Esophagus muscularis mucosa (tissue), 4 donors: ENCODE measurements around the gene WDFY2. TPM values are rescaled to one million over a fixed set of nuclear protein-coding genes. Genes with fewer than 3 reads are reported as not detected.

ENCODE experiments used
- DNase-seq: peaks from one replicate; pipeline ENCODE4 v3.0.0-alpha.2; 2017; ENCODE audit errors: extremely low spot score
- H3K27ac ChIP-seq, 4 donors: fragments of 200-600 bp; sonication (generic); replicated peaks in 1 of 4; 1 replicate in 3 of 4; 2 replicates in 1 of 4; pipeline ENCODE4 v1.5.1; 2016 to 2019; ENCODE audit warnings: mild to moderate bottlenecking in 1 of 4
- H3K27me3 ChIP-seq, 4 donors: fragments of 200-600 bp; sonication (generic); one replicate each; pipeline versions ENCODE4 v1.5.1 to v1.6.0; 2016 to 2019
- H3K36me3 ChIP-seq, 4 donors: fragments of 200-600 bp; sonication (generic); one replicate each; pipeline ENCODE4 v1.5.1; 2016 to 2019
- H3K4me1 ChIP-seq, 4 donors: fragments of 200-600 bp; sonication (generic); one replicate each; pipeline ENCODE4 v1.5.1; 2016 to 2019
- H3K4me3 ChIP-seq, 4 donors: fragments of 200-600 bp; sonication (generic); 1 replicate in 2 of 4; 2 replicates in 2 of 4; pipeline ENCODE4 v1.5.1; 2016 to 2019; ENCODE audit warnings: mild to moderate bottlenecking in 4 of 4, moderate library complexity in 1 of 4
- H3K9me3 ChIP-seq, 4 donors: fragments of 200-600 bp; sonication (generic); 1 replicate in 3 of 4; 2 replicates in 1 of 4; pipeline ENCODE4 v1.5.1; 2016 to 2019
- CTCF ChIP-seq, 3 experiments: fragments of 200-600 bp in 2 of 3; fragments of 450-650 bp in 1 of 3; sonication (generic) in 2 of 3; IDR thresholded peaks; one replicate each; pipeline ENCODE4 v1.5.1; 2017 to 2019; ENCODE audit warnings: antibody characterized with exemption in 3 of 3, mild to moderate bottlenecking in 2 of 3, moderate library complexity in 1 of 3
- EP300 ChIP-seq: sonication (generic); formaldehyde crosslinking; IDR thresholded peaks from one replicate; pipeline ENCODE4 v1.6.1; 2017; ENCODE audit warnings: antibody characterized with exemption
- POLR2A ChIP-seq: fragments of 450-650 bp; IDR thresholded peaks from one replicate; pipeline ENCODE4 v1.6.1; 2017; ENCODE audit warnings: antibody characterized with exemption, moderate library complexity, mild to moderate bottlenecking, low read depth
- POLR2AphosphoS5 ChIP-seq, 2 donors: sonication (generic); formaldehyde crosslinking; IDR thresholded peaks; one replicate each; pipeline ENCODE4 v1.6.1; 2017; ENCODE audit warnings: antibody characterized with exemption in 2 of 2
- WGBS: methylation state at CpG from one replicate; pipeline ENCODE4 v1.1.5; 2018; 5-methylcytosine and 5-hydroxymethylcytosine counted together
- intact Hi-C: fragments of 100-400 bp; cut with DNase I; formaldehyde crosslinking; loops from one replicate; pipeline ENCODE4 v1.15.1; 2023
- small RNA-seq, 3 donors: library from RNA; depleted of rRNA; stranded (forward); fragments of <200 nt; gene quantifications; one replicate each; pipeline ENCODE3, GENCODE V24; 2016
- total RNA-seq, 4 donors: library from RNA; depleted of rRNA; stranded (reverse); fragments of >200 nt; gene quantifications; one replicate each; pipeline versions ENCODE4 v1.1.0 to v1.2.1, GENCODE V29; 2016

WDFY2 gene
- total RNA-seq, 4 donors from 2014 or later, result 4.7 to 8.7 (median 5.7) TPM

GRCh38 chr13:51814071-51814470 lies 229.8 kb downstream of the WDFY2 start:
- H3K27me3 ChIP-seq, result no peaks in the 10 kb centered on the region
- DNase-seq, result no peak
- no peak overlapping the region for H3K27ac ChIP-seq
- no peaks in the 10 kb centered on the region for H3K9me3 ChIP-seq
- peaks cover 14 to 16% (median 15%) of the 10 kb centered on the region in 4 donors for H3K4me1 ChIP-seq
- intact Hi-C loops, result loop anchor here (5.0 to 10.0 kb wide), 2 partner anchors 191 to 313 kb away; partner anchors contain the start of gene NEK5
- TF ChIP-seq POLR2A, result no peak
- no peak for TF ChIP-seq CTCF (IDR thresholded peaks at IDR 0.05)
- TF ChIP-seq POLR2AphosphoS5 (IDR thresholded peaks at IDR 0.05), result no peak
- TF ChIP-seq EP300, result no peak
- H3K36me3 ChIP-seq, result no peaks in the 10 kb centered on the region
- no peak overlapping the region for H3K4me3 ChIP-seq
- 98% methylated on average over 2 of the region's 2 CpGs for WGBS

GRCh38 chr13:51814825-51815650 lies 230.8 kb downstream of the WDFY2 start:
- Histone ChIP-seq H3K27ac (no peak overlapping the region), H3K4me1 (peaks cover 19 to 23% (median 20%) of the 10 kb centered on the region in 4 donors), H3K4me3 (peak overlapping the region; percentile 23 to 44 (median 30)), H3K36me3 (no peaks in the 10 kb centered on the region), H3K9me3 (no peaks in the 10 kb centered on the region), H3K27me3 (no peaks in the 10 kb centered on the region)
- TF ChIP-seq EP300 (no peak), POLR2A (no peak), CTCF (IDR thresholded peaks at IDR 0.05) (peak; percentile 80 to 88 (median 81)), POLR2AphosphoS5 (IDR thresholded peaks at IDR 0.05) (peak in 1 of 2 donors; percentile 33)
- DNase-seq, result no peak
- 29% methylated on average over 11 of the region's 13 CpGs for whole genome bisulfite sequencing
- intact Hi-C loops, result loop anchor here (5.0 to 10.0 kb wide), 2 partner anchors 190 to 312 kb away; partner anchors contain the start of gene NEK5

- H3K4me1 ChIP-seq, result peaks cover 19 to 23% (median 20%) of the 10 kb centered on the region in 4 donors
- TF ChIP-seq EP300 (no peak), POLR2AphosphoS5 (IDR thresholded peaks at IDR 0.05) (no peak), CTCF (IDR thresholded peaks at IDR 0.05) (no peak), POLR2A (no peak)
- no peak for DNase-seq
- intact Hi-C loops, result loop anchor here (10.0 kb wide), 1 partner anchor 189 kb away; no protein-coding TSS in a partner anchor
- no peaks in the 10 kb centered on the region for H3K27me3 ChIP-seq
- H3K9me3 ChIP-seq, result no peaks in the 10 kb centered on the region
- WGBS, result 83% methylated on average over 6 of the region's 11 CpGs
- no peaks in the 10 kb centered on the region for H3K36me3 ChIP-seq
- H3K27ac ChIP-seq, result no peak overlapping the region
- no peak overlapping the region for H3K4me3 ChIP-seq
Measured at GRCh38 chr13:51815848-51816247, 231.6 kb downstream of the WDFY2 start.

GRCh38 chr13:51816604-51817249 lies 232.5 kb downstream of the WDFY2 start:
- DNase-seq, result no peak
- H3K9me3 ChIP-seq, result no peaks in the 10 kb centered on the region
- intact Hi-C loops, result loop anchor here (10.0 kb wide), 1 partner anchor 188 kb away; no protein-coding TSS in a partner anchor
- no peaks in the 10 kb centered on the region for H3K27me3 ChIP-seq
- no peak overlapping the region for H3K4me3 ChIP-seq
- H3K36me3 ChIP-seq, result no peaks in the 10 kb centered on the region
- no peak overlapping the region for H3K27ac ChIP-seq
- peaks cover 19 to 23% (median 20%) of the 10 kb centered on the region in 4 donors for H3K4me1 ChIP-seq
- 83% methylated on average over 19 of the region's 19 CpGs for WGBS
- TF ChIP-seq POLR2AphosphoS5 (IDR thresholded peaks at IDR 0.05) (no peak), CTCF (IDR thresholded peaks at IDR 0.05) (no peak)

Small RNA genes within 50 kb of the gene (small RNA-seq; reads per million reads assigned to genes)
- 0 reads per million in 3 donors for gene MIR4703
- gene RN7SL413P, result 0 reads per million in 3 donors
- 0 reads per million in 3 donors for gene RNU6-65P
- 0 reads per million in 3 donors for gene RNY1P6

Other genes with a start within 250 kb of the WDFY2 start
- not detected for gene SERPINE3, start 244.8 kb upstream of the WDFY2 start, total RNA-seq
- 10 to 100 TPM; 24.3 to 34.5 (median 28.9) TPM for gene INTS6, start 131.4 kb upstream of the WDFY2 start, total RNA-seq
- 10 to 100 TPM; 10.3 to 18.6 (median 14.9) TPM for gene DHRS12, start 219.7 kb downstream of the WDFY2 start, total RNA-seq